Measurements from ENCODE around the gene GBGT1.

Gene GBGT1

GRCh38 chr9:133202688-133203453, 39.2 kb upstream of the GBGT1 start:
- Mint-ChIP-seq H3K9me3 (peaks cover 6 to 9% of the 10 kb centered on the region in 2 donors), H3K4me3 (no peak overlapping the region), H3K27ac (no peak overlapping the region), H3K4me1 (peaks cover 12% of the 10 kb centered on the region), H3K27me3 (peaks cover 37% of the 10 kb centered on the region)
- DNase-seq: no peak
- no peak for ATAC-seq

- Mint-ChIP-seq H3K27ac (no peak overlapping the region), H3K4me1 (peaks cover 12% of the 10 kb centered on the region), H3K4me3 (no peak overlapping the region), H3K9me3 (peaks cover 6 to 9% of the 10 kb centered on the region in 2 donors), H3K27me3 (peaks cover 37% of the 10 kb centered on the region)
- ATAC-seq: no peak
- no peak for DNase-seq
These were observed 38.4 kb upstream of the GBGT1 start for GRCh38 chr9:133202145-133202513.

GRCh38 chr9:133201424-133202144, 37.9 kb upstream of the GBGT1 start:
- H3K4me1 Mint-ChIP-seq: peaks cover 12% of the 10 kb centered on the region
- H3K9me3 Mint-ChIP-seq: peaks cover 6 to 9% of the 10 kb centered on the region in 2 donors
- DNase-seq (no peak), ATAC-seq (no peak)
- H3K27me3 Mint-ChIP-seq: peaks cover 37% of the 10 kb centered on the region
- no peak overlapping the region for H3K27ac Mint-ChIP-seq
- H3K4me3 Mint-ChIP-seq: no peak overlapping the region

GRCh38 chr9:133200631-133201030, 36.9 kb upstream of the GBGT1 start:
- no peak for DNase-seq
- Mint-ChIP-seq H3K4me3 (no peak overlapping the region), H3K9me3 (peaks cover 6 to 9% of the 10 kb centered on the region in 2 donors), H3K27ac (peak overlapping the region in 1 of 2 donors; percentile 78), H3K4me1 (peaks cover 12% of the 10 kb centered on the region), H3K27me3 (peaks cover 30% of the 10 kb centered on the region)
- no peak for ATAC-seq

GRCh38 chr9:133199648-133200321, 36.1 kb upstream of the GBGT1 start:
- Mint-ChIP-seq H3K4me1 (peaks cover 12% of the 10 kb centered on the region), H3K9me3 (peaks cover 6 to 9% of the 10 kb centered on the region in 2 donors), H3K4me3 (peak overlapping the region; percentile 66 to 85), H3K27ac (no peak overlapping the region), H3K27me3 (peaks cover 30% of the 10 kb centered on the region)
- peak; percentile 36 to 48 for DNase-seq
- peak; percentile 76 for ATAC-seq

- Mint-ChIP-seq H3K27ac (no peak overlapping the region), H3K9me3 (peaks cover 2 to 3% of the 10 kb centered on the region in 2 donors), H3K4me3 (no peak overlapping the region), H3K27me3 (peaks cover 27% of the 10 kb centered on the region), H3K4me1 (peaks cover 8% of the 10 kb centered on the region)
- ATAC-seq (no peak), DNase-seq (no peak)
These were observed 31.3 kb upstream of the GBGT1 start for GRCh38 chr9:133195029-133195428.

- ATAC-seq (no peak), DNase-seq (no peak)
- H3K27me3 Mint-ChIP-seq: peaks cover 22% of the 10 kb centered on the region
- peaks cover 5% of the 10 kb centered on the region for H3K4me1 Mint-ChIP-seq
- H3K4me3 Mint-ChIP-seq: no peak overlapping the region
- no peak overlapping the region for H3K27ac Mint-ChIP-seq
- H3K9me3 Mint-ChIP-seq: no peaks in the 10 kb centered on the region
These were observed 30.9 kb upstream of the GBGT1 start for GRCh38 chr9:133194597-133194996.

- H3K4me1 Mint-ChIP-seq: no peaks in the 10 kb centered on the region
- no peaks in the 10 kb centered on the region for H3K9me3 Mint-ChIP-seq
- ATAC-seq (no peak), DNase-seq (no peak)
- H3K27me3 Mint-ChIP-seq: peaks cover 31% of the 10 kb centered on the region
- H3K4me3 Mint-ChIP-seq: no peak overlapping the region
- no peak overlapping the region for H3K27ac Mint-ChIP-seq
These were observed 28.3 kb upstream of the GBGT1 start for GRCh38 chr9:133191989-133192388.

GRCh38 chr9:133189826-133190225, 26.1 kb upstream of the GBGT1 start:
- peaks cover 10% of the 10 kb centered on the region for H3K4me1 Mint-ChIP-seq
- peaks cover 41% of the 10 kb centered on the region for H3K27me3 Mint-ChIP-seq
- H3K27ac Mint-ChIP-seq: no peak overlapping the region
- no peak for DNase-seq
- no peak for ATAC-seq
- no peaks in the 10 kb centered on the region for H3K9me3 Mint-ChIP-seq
- no peak overlapping the region for H3K4me3 Mint-ChIP-seq

GRCh38 chr9:133188843-133189180, 25.1 kb upstream of the GBGT1 start:
- Mint-ChIP-seq H3K27ac (no peak overlapping the region), H3K9me3 (no peaks in the 10 kb centered on the region), H3K4me3 (no peak overlapping the region), H3K4me1 (peaks cover 15% of the 10 kb centered on the region), H3K27me3 (peaks cover 39% of the 10 kb centered on the region)
- ATAC-seq (no peak), DNase-seq (no peak)

- H3K4me3 Mint-ChIP-seq: no peak overlapping the region
- H3K4me1 Mint-ChIP-seq: peaks cover 19% of the 10 kb centered on the region
- ATAC-seq: no peak
- H3K9me3 Mint-ChIP-seq: no peaks in the 10 kb centered on the region
- H3K27me3 Mint-ChIP-seq: peaks cover 39% of the 10 kb centered on the region
- DNase-seq: no peak
- H3K27ac Mint-ChIP-seq: no peak overlapping the region
These were observed 24.5 kb upstream of the GBGT1 start for GRCh38 chr9:133188006-133188842.

GRCh38 chr9:133187561-133188005, 23.9 kb upstream of the GBGT1 start:
- Mint-ChIP-seq H3K4me3 (no peak overlapping the region), H3K27me3 (peaks cover 44% of the 10 kb centered on the region), H3K27ac (no peak overlapping the region), H3K4me1 (peaks cover 20% of the 10 kb centered on the region), H3K9me3 (no peaks in the 10 kb centered on the region)
- ATAC-seq: no peak
- no peak for DNase-seq

- H3K27me3 Mint-ChIP-seq: peaks cover 53% of the 10 kb centered on the region
- no peak overlapping the region for H3K4me3 Mint-ChIP-seq
- DNase-seq (no peak), ATAC-seq (no peak)
- H3K4me1 Mint-ChIP-seq: peaks cover 20% of the 10 kb centered on the region
- no peak overlapping the region for H3K27ac Mint-ChIP-seq
- no peaks in the 10 kb centered on the region for H3K9me3 Mint-ChIP-seq
These were observed 23.0 kb upstream of the GBGT1 start for GRCh38 chr9:133186736-133187135.

- peak; percentile 71 for ATAC-seq
- no peaks in the 10 kb centered on the region for H3K9me3 Mint-ChIP-seq
These were observed 21.3 kb upstream of the GBGT1 start for GRCh38 chr9:133184971-133185370.

GRCh38 chr9:133182151-133182550, 18.4 kb upstream of the GBGT1 start:
- Mint-ChIP-seq H3K27me3 (peaks cover 52% of the 10 kb centered on the region), H3K27ac (no peak overlapping the region), H3K4me3 (no peak overlapping the region), H3K4me1 (peaks cover 20% of the 10 kb centered on the region), H3K9me3 (no peaks in the 10 kb centered on the region)
- ATAC-seq (no peak), DNase-seq (no peak)

More at GRCh38 chr9:133184971-133185370, 21.3 kb upstream of the GBGT1 start:
- peak; percentile 24 to 62 for DNase-seq
- no peak overlapping the region for H3K4me3 Mint-ChIP-seq
- H3K4me1 Mint-ChIP-seq: peaks cover 20% of the 10 kb centered on the region
- H3K27me3 Mint-ChIP-seq: peaks cover 66% of the 10 kb centered on the region
- no peak overlapping the region for H3K27ac Mint-ChIP-seq

Data from stimulated activated naive CD8-positive, alpha-beta T cell treated with anti-CD3 and anti-CD28 coated beads, Interleukin-15, amount 100 ng/mL, for 72 hours (primary cell).